Esophagus (tissue), 2 donors: Measurements from ENCODE around the gene CD151. TPM values are rescaled to one million over a fixed set of nuclear protein-coding genes. Genes with fewer than 3 reads are reported as not detected.

Experiments used
- H3K27ac ChIP-seq, 2 donors: one replicate each; pipeline ENCODE4 v1.5.1; 2013; ENCODE audit warnings: low read depth in 2 of 2, mild to moderate bottlenecking in 2 of 2, inconsistent platforms in 1 of 2, low read length in 1 of 2, moderate library complexity in 1 of 2
- H3K27me3 ChIP-seq, 2 donors: one replicate each; pipeline ENCODE4 v1.6.1; 2013; ENCODE audit warnings: low read length in 2 of 2, control low read depth in 1 of 2, mild to moderate bottlenecking in 1 of 2; ENCODE audit not compliant: insufficient read depth in 2 of 2, control insufficient read depth in 1 of 2
- H3K36me3 ChIP-seq, 2 donors: one replicate each; pipeline ENCODE4 v1.6.1; 2013; ENCODE audit warnings: low read length in 1 of 2; ENCODE audit not compliant: control insufficient read depth in 2 of 2, insufficient read depth in 2 of 2
- H3K4me1 ChIP-seq, 2 donors: one replicate each; pipeline ENCODE4 v1.6.1; 2013; ENCODE audit warnings: low read length in 1 of 2; ENCODE audit not compliant: control insufficient read depth in 2 of 2, insufficient read depth in 2 of 2
- H3K4me3 ChIP-seq, 2 donors: one replicate each; pipeline ENCODE4 v1.5.1; 2013; ENCODE audit warnings: low read length in 2 of 2, mild to moderate bottlenecking in 2 of 2, low read depth in 1 of 2, moderate library complexity in 1 of 2
- H3K9me3 ChIP-seq, 2 donors: one replicate each; pipeline ENCODE4 v1.6.1; 2013; ENCODE audit warnings: mild to moderate bottlenecking in 2 of 2, low read depth in 1 of 2, low read length in 1 of 2, moderate library complexity in 1 of 2; ENCODE audit not compliant: control insufficient read depth in 2 of 2, insufficient read depth in 1 of 2
- WGBS, 2 donors: extraction: QIAGEN DNeasy Blood & Tissue Kit; methylation state at CpG; one replicate each; pipeline ENCODE4 v1.1.7; 2013; 5-methylcytosine and 5-hydroxymethylcytosine counted together
- polyA plus RNA-seq, 2 donors: library from polyadenylated mRNA; stranded (reverse); fragments of 200-250 nt; gene quantifications; one replicate each; pipeline ENCODE4 v1.2.3, GENCODE V29; 2013
- donor health status: healthy with polysubstance abuse.
- donor health status: Bipolar disorder and iron deficiency.

Gene CD151
- polyA plus RNA-seq = 100 to 1,000 TPM in 1 of 2 donors, 10 to 100 TPM in 1; 75.5 to 108 TPM

- Histone ChIP-seq H3K4me3 (peak within 1 kb of the TSS; percentile 62 to 66), H3K9me3 (no peaks in the 10 kb centered on the region), H3K27me3 (peaks cover 0 to 4% of the 10 kb centered on the region in 2 donors), H3K4me1 (peaks cover 23 to 55% of the 10 kb centered on the region in 2 donors), H3K27ac (peak within 1 kb of the TSS; percentile 85 to 88), H3K36me3 (peaks cover 3 to 14% of the 10 kb centered on the region in 2 donors)
- WGBS, 2 donors = 2 to 7% methylated on average over 17 to 67 of the region's 67 CpGs
Observed at GRCh38 chr11:832529-833113, at the start of gene CD151. Gene CD151, plus strand, starts transcription at chr11:832952. Its CDS starts 3,118 bp downstream, at chr11:836070.

DNA sequence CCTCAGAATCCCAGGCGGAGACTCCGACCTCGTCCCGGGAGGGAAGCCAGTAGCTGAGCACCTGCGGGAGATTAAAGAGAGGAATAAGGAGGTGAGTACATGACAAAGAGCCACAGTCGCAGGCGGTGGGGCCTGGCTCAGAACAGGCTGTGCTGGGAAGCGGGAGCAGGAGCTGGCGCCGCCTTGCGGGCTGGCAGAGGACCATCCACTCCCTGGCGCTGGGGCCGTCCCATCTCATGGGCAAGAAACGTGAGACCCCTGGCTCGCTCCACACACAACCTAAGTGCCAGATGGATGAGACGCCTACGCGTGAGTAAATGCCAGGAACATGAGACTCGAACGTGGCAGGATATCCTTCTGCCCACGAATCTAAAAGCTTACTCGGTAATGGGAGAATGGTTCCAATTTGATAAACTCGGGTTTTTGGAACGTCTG, 49.2 kb upstream of the CD151 start:
- WGBS, 2 donors = 17 to 25% methylated on average over 24 of the region's 24 CpGs
- H3K36me3 ChIP-seq = peaks cover 0 to 11% of the 10 kb centered on the region in 2 donors
- H3K4me3 ChIP-seq = no peak overlapping the region
- H3K4me1 ChIP-seq = peaks cover 0 to 20% of the 10 kb centered on the region in 2 donors
- H3K27ac ChIP-seq = peak overlapping the region in 1 of 2 donors; percentile 23
- no peaks in the 10 kb centered on the region for H3K27me3 ChIP-seq
- H3K9me3 ChIP-seq = no peaks in the 10 kb centered on the region

DNA sequence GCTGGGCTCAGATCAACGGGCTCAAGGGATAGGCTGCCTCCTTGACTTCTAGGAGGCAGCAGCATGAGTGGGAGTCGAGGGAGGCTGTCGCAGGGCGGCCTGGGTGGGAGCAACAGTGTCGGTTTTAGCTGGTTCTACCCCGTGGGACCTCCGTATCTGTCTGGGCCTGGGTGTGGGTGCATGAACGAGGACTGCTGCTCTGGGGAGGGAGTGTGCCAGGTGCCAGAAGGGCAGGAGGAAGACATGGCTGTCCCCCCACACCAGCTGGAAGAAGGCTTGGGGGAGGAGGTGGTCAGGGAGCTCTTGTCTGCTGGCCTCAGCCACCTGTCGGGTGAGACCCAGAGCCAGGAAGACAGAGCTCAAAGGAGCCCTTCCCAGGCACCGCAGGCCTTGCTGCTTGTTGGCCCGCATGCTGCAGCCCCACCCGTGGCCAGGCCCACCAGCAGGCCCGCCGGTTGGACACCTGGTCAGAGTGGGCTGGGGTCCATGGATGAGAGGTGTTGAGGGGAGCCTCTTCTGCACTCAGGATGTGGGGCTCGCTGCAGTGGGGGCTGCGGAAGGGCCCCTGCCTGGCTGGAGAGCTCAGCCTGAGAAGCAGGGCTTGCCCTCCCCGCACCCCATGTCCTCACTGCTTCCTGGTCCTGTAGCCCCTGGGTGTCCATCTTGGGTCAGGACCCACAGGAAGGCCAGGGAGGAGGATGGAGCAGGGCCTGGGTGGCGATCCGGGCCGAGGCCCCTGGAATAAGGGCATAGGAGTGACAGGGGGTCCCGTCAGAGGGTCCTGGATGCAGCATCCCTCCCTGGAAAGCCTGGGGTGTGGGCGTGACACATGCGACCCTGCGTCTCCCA, 46.3 kb upstream of the CD151 start:
- H3K4me1 ChIP-seq = peaks cover 0 to 12% of the 10 kb centered on the region in 2 donors
- no peaks in the 10 kb centered on the region for H3K27me3 ChIP-seq
- peaks cover 0 to 2% of the 10 kb centered on the region in 2 donors for H3K36me3 ChIP-seq
- H3K4me3 ChIP-seq = no peak overlapping the region
- no peaks in the 10 kb centered on the region for H3K9me3 ChIP-seq
- 76 to 78% methylated on average over 23 to 24 of the region's 24 CpGs for WGBS, 2 donors
- H3K27ac ChIP-seq = no peak overlapping the region

GRCh38 chr11:787084-787675, 45.6 kb upstream of the CD151 start:
- peaks cover 0 to 8% of the 10 kb centered on the region in 2 donors for H3K4me1 ChIP-seq
- no peaks in the 10 kb centered on the region for H3K9me3 ChIP-seq
- H3K27ac ChIP-seq = no peak overlapping the region
- no peaks in the 10 kb centered on the region for H3K27me3 ChIP-seq
- H3K4me3 ChIP-seq = no peak overlapping the region
- H3K36me3 ChIP-seq = peaks cover 0 to 5% of the 10 kb centered on the region in 2 donors
- WGBS, 2 donors = 84 to 90% methylated on average over 23 to 24 of the region's 24 CpGs

DNA sequence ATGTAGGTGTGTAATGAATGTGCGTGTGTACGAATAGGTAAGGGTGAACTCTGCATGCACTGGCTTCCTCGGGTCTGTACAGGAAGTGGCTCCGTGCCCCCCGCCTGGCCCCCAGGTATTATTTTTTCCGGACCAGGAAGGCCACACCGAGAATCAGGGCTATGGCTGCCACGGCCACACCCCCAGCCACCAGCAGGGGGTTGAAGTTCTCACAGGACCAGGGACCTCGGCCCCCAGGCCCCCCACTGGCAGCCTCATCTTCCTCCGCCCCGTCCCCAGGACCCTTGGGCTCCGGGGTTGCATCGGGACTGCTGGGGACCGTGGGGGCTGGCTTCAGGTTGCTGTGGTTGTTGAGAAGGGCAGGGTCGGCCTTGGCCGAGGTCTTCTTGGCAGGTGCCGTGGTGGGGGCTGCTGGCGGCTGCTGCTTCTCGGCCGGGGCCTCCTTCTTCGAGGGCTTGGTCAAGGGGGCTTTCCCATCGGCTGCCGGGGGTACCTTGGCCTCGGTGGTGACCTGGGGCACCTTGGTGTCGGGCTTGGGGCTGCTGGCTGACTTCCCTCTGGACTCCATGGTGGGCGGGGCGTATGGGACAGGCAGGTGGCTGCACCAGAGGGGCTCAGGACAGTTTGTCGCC, 44.6 kb upstream of the CD151 start:
- H3K4me3 ChIP-seq = no peak overlapping the region
- WGBS, 2 donors = 58 to 62% methylated on average over 26 to 28 of the region's 28 CpGs
- H3K9me3 ChIP-seq = no peaks in the 10 kb centered on the region
- H3K27ac ChIP-seq = no peak overlapping the region
- peaks cover 0 to 8% of the 10 kb centered on the region in 2 donors for H3K36me3 ChIP-seq
- H3K4me1 ChIP-seq = peaks cover 0 to 4% of the 10 kb centered on the region in 2 donors
- no peaks in the 10 kb centered on the region for H3K27me3 ChIP-seq

GRCh38 chr11:788953-789940, 43.5 kb upstream of the CD151 start:
- WGBS, 2 donors = 24 to 25% methylated on average over 31 of the region's 31 CpGs

GRCh38 chr11:789943-790342, 42.8 kb upstream of the CD151 start, which contains the start of gene CEND1:
Gene CEND1, minus strand, starts transcription at chr11:790090. Its CDS starts 1,514 bp downstream, at chr11:788576.
- Histone ChIP-seq H3K4me3 (no peak within 1 kb of the TSS), H3K27ac (no peak within 1 kb of the TSS), H3K36me3 (peaks cover 0 to 12% of the 10 kb centered on the region in 2 donors), H3K9me3 (no peaks in the 10 kb centered on the region), H3K27me3 (no peaks in the 10 kb centered on the region), H3K4me1 (peaks cover 0 to 5% of the 10 kb centered on the region in 2 donors)
- WGBS, 2 donors = 3 to 5% methylated on average over 40 to 44 of the region's 44 CpGs

More at GRCh38 chr11:788953-789940, 43.5 kb upstream of the CD151 start:
- Histone ChIP-seq H3K27ac (no peak overlapping the region), H3K36me3 (peaks cover 0 to 12% of the 10 kb centered on the region in 2 donors), H3K9me3 (no peaks in the 10 kb centered on the region), H3K27me3 (no peaks in the 10 kb centered on the region), H3K4me1 (no peaks in the 10 kb centered on the region), H3K4me3 (no peak overlapping the region)

- Histone ChIP-seq H3K4me3 (no peak overlapping the region), H3K9me3 (no peaks in the 10 kb centered on the region), H3K27ac (no peak overlapping the region), H3K27me3 (no peaks in the 10 kb centered on the region), H3K4me1 (peaks cover 2 to 14% of the 10 kb centered on the region in 2 donors), H3K36me3 (peaks cover 0 to 12% of the 10 kb centered on the region in 2 donors)
- WGBS, 2 donors = 67 to 68% methylated on average over 18 of the region's 18 CpGs
Observed at GRCh38 chr11:790721-791564, 41.8 kb upstream of the CD151 start.
